ENCODE measurements around the gene CPSF4.

DNA sequence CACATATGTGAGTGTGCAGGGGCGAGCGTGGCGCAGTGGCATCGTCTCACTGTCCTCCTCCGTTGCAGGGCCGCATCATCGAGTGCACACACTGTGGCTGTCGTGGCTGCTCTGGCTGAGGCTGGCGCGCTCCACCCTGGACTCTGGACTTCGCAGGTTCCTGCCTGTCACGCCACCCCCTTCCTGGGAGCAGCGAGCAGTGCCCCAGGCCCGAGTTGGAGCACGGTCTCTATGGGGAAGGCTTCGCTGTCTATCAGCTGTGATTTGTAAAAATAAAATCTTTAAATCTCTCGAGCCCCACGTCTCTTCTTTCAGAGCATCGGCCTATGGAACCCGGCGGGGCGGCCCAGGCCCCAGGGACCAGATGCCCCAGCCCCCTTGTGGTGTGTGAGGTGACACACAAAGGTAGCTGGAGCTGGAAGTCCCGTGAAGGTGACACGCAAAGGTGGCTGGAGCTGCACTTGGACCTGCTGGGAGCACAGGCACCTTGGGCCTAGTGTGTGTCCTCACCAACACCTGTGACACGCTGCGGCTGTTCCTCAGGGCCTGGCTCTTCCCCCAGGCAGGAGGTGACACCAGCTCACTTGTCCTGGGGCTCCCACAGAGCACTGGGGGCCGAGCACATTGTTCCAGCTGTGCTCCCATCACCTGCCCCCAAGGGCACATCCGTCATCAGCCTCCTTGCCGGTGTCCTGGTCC, 19.3 kb upstream of the CPSF4 start:
- TF ChIP-seq, protein P1, sequence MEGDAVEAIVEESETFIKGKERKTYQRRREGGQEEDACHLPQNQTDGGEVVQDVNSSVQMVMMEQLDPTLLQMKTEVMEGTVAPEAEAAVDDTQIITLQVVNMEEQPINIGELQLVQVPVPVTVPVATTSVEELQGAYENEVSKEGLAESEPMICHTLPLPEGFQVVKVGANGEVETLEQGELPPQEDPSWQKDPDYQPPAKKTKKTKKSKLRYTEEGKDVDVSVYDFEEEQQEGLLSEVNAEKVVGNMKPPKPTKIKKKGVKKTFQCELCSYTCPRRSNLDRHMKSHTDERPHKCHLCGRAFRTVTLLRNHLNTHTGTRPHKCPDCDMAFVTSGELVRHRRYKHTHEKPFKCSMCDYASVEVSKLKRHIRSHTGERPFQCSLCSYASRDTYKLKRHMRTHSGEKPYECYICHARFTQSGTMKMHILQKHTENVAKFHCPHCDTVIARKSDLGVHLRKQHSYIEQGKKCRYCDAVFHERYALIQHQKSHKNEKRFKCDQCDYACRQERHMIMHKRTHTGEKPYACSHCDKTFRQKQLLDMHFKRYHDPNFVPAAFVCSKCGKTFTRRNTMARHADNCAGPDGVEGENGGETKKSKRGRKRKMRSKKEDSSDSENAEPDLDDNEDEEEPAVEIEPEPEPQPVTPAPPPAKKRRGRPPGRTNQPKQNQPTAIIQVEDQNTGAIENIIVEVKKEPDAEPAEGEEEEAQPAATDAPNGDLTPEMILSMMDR (IDR thresholded peaks at IDR 0.05; ENCODE audit: insufficient read depth, low read length, poor library complexity, severe bottlenecking): no peak
- no peak for TF ChIP-seq EZH2phosphoT487 (conservative IDR thresholded peaks at IDR 0.05; ENCODE audit: low read length)
